Keratinocyte (primary cell): ENCODE measurements around the gene FAM53A. TPM values are rescaled to one million over a fixed set of nuclear protein-coding genes. Genes with fewer than 3 reads are reported as not detected.

ENCODE experiments used
- DNase-seq: peaks from one replicate; pipeline ENCODE4 v3.0.0-alpha.2; 2011; ENCODE audit warnings: low read depth, missing footprints, low spot score
- FAIRE-seq: peaks from 2 replicates; lab custom pipeline; 2011; peaks lifted over from hg19 to GRCh38; lab: Jason Lieb, UNC
- H2AFZ ChIP-seq: 2 replicates; pipeline ENCODE4 v1.6.0; 2012; ENCODE audit warnings: low read length, control low read depth, inconsistent platforms; ENCODE audit not compliant: control insufficient read depth
- H3K27ac ChIP-seq: 2 replicates; pipeline ENCODE4 v1.5.1; 2011; ENCODE audit warnings: low read length; ENCODE audit not compliant: control insufficient read depth, insufficient read depth
- H3K27me3 ChIP-seq: 3 replicates; pipeline ENCODE4 v1.6.0; 2011; ENCODE audit warnings: low read length; ENCODE audit not compliant: control insufficient read depth, insufficient read depth; ENCODE audit errors: extremely low read depth
- H3K36me3 ChIP-seq, 2 experiments: 2 replicates in 1 of 2; 3 replicates in 1 of 2; pipeline ENCODE4 v1.5.1; 2011; ENCODE audit warnings: low read length in 2 of 2, mild to moderate bottlenecking in 1 of 2; ENCODE audit not compliant: control insufficient read depth in 2 of 2, insufficient read depth in 2 of 2; ENCODE audit errors: extremely low read depth in 1 of 2
- H3K4me1 ChIP-seq: 3 replicates; pipeline ENCODE4 v1.5.1; 2011; ENCODE audit warnings: low read length; ENCODE audit not compliant: control insufficient read depth, insufficient read depth; ENCODE audit errors: extremely low read depth
- H3K4me2 ChIP-seq: 3 replicates; pipeline ENCODE4 v1.6.0; 2011; ENCODE audit warnings: low read depth, low read length; ENCODE audit not compliant: control insufficient read depth, insufficient read depth; ENCODE audit errors: extremely low read depth
- H3K4me3 ChIP-seq, 3 experiments: fragments of 200-600 bp in 1 of 3; sonication (generic) in 1 of 3; 2 replicates in 2 of 3; 3 replicates in 1 of 3; pipeline ENCODE4 v1.5.1; 2011 to 2016; ENCODE audit warnings: low read length in 3 of 3, mild to moderate bottlenecking in 3 of 3, control low read depth in 2 of 3, inconsistent platforms in 1 of 3, low read depth in 1 of 3, mixed read lengths in 1 of 3, mixed run types in 1 of 3, moderate library complexity in 1 of 3; ENCODE audit not compliant: control insufficient read depth in 2 of 3, insufficient read depth in 2 of 3; ENCODE audit errors: extremely low read depth in 1 of 3
- H3K79me2 ChIP-seq: 2 replicates; pipeline ENCODE4 v1.6.0; 2012; ENCODE audit warnings: low read length; ENCODE audit not compliant: control insufficient read depth, insufficient read depth
- H3K9ac ChIP-seq: 3 replicates; pipeline ENCODE4 v1.6.0; 2011; ENCODE audit warnings: low read length; ENCODE audit not compliant: control insufficient read depth, insufficient read depth; ENCODE audit errors: extremely low read depth
- H3K9me1 ChIP-seq: 3 replicates; pipeline ENCODE4 v1.6.0; 2011; ENCODE audit warnings: low read length; ENCODE audit not compliant: control insufficient read depth, insufficient read depth; ENCODE audit errors: extremely low read depth
- H3K9me3 ChIP-seq: 2 replicates; pipeline ENCODE4 v1.5.1; 2012; ENCODE audit warnings: low read depth, low read length; ENCODE audit not compliant: control insufficient read depth
- H4K20me1 ChIP-seq: 3 replicates; pipeline ENCODE4 v1.6.0; 2011; ENCODE audit warnings: low read length; ENCODE audit not compliant: control insufficient read depth, insufficient read depth; ENCODE audit errors: extremely low read depth
- CTCF ChIP-seq, 3 experiments: IDR thresholded peaks in 1 of 3; conservative IDR thresholded peaks in 1 of 3; optimal IDR thresholded peaks in 1 of 3; 2 replicates in 2 of 3; 3 replicates in 1 of 3; pipeline versions ENCODE3 to v1.5.1; 2011; ENCODE audit warnings: low read length in 3 of 3, mild to moderate bottlenecking in 3 of 3, moderate library complexity in 2 of 3, control low read depth in 1 of 3, inconsistent platforms in 1 of 3; ENCODE audit not compliant: insufficient read depth in 2 of 3; ENCODE audit errors: extremely low read depth in 1 of 3
- EZH2 ChIP-seq: IDR thresholded peaks from one replicate; pipeline ENCODE4 v1.6.1; 2012; ENCODE audit warnings: inconsistent platforms, mild to moderate bottlenecking, low read length, moderate library complexity
- dilution Hi-C: fragments of 300-500 bp; cut with MboI; formaldehyde crosslinking; loops from one replicate; pipeline ENCODE4 v1.7.0; 2020; ENCODE audit warnings: low sequenced_read_pairs; ENCODE audit not compliant: extremely low pct_ligation_motif_present
- polyA plus RNA-seq, 5 experiments: library from polyadenylated mRNA; depleted of rRNA in 3 of 5; stranded (reverse) in 3 of 5; stranded (forward) in 1 of 5; unstranded in 1 of 5; fragments of >200 nt; gene quantifications; 1 replicate in 1 of 5; 2 replicates in 3 of 5; 3 replicates in 1 of 5; pipeline versions ENCODE4 v1.2.1 to v1.2.3, GENCODE V29; 2011 to 2012; ENCODE audit warnings: missing spikeins in 2 of 5, low read depth in 1 of 5, low replicate concordance in 1 of 5

FAM53A gene
- polyA plus RNA-seq, 1 donor (not counting 4 experiments of a cell fraction or from before 2014, with no cell fraction given): 0.50 TPM

- H3K27ac ChIP-seq: no peak overlapping the region
- no peak overlapping the region for H2AFZ ChIP-seq
- no peaks in the 10 kb centered on the region for H3K9me1 ChIP-seq
- no peak overlapping the region for H3K4me2 ChIP-seq
- no peaks in the 10 kb centered on the region for H4K20me1 ChIP-seq
- DNase-seq: no peak
- peaks cover 26% of the 10 kb centered on the region for H3K27me3 ChIP-seq
- TF ChIP-seq EZH2 (no peak), CTCF (optimal IDR thresholded peaks at IDR 0.05 in 1 of 3, IDR thresholded peaks at IDR 0.05 in 1 of 3, conservative IDR thresholded peaks at IDR 0.05 in 1 of 3; ENCODE audit: extremely low read depth in 1 of 3, insufficient read depth in 2 of 3, low read length in 3 of 3) (no peak)
- H3K4me1 ChIP-seq: no peaks in the 10 kb centered on the region
- no peak overlapping the region for H3K9ac ChIP-seq
- no peaks in the 10 kb centered on the region for H3K79me2 ChIP-seq
- FAIRE-seq: no peak
- peaks cover under 1% of the 10 kb centered on the region for H3K9me3 ChIP-seq
- H3K36me3 ChIP-seq: no peaks in the 10 kb centered on the region
- dilution Hi-C loops: no loop called here
- H3K4me3 ChIP-seq: no peak overlapping the region
Measured at GRCh38 chr4:1596393-1596792, 87.7 kb downstream of the FAM53A start.

- H3K27ac ChIP-seq: no peak overlapping the region
- H3K4me2 ChIP-seq: no peak overlapping the region
- no peaks in the 10 kb centered on the region for H3K79me2 ChIP-seq
- no peak for TF ChIP-seq EZH2
- no peak for TF ChIP-seq CTCF (optimal IDR thresholded peaks at IDR 0.05 in 1 of 3, IDR thresholded peaks at IDR 0.05 in 1 of 3, conservative IDR thresholded peaks at IDR 0.05 in 1 of 3; ENCODE audit: extremely low read depth in 1 of 3, insufficient read depth in 2 of 3, low read length in 3 of 3)
- H3K4me3 ChIP-seq: no peak overlapping the region
- peaks cover 5% of the 10 kb centered on the region for H3K9me3 ChIP-seq
- no peaks in the 10 kb centered on the region for H4K20me1 ChIP-seq
- no peaks in the 10 kb centered on the region for H3K36me3 ChIP-seq
- H3K4me1 ChIP-seq: no peaks in the 10 kb centered on the region
- peaks cover 26% of the 10 kb centered on the region for H3K27me3 ChIP-seq
- DNase-seq: no peak
- H2AFZ ChIP-seq: no peak overlapping the region
- H3K9me1 ChIP-seq: no peaks in the 10 kb centered on the region
- dilution Hi-C loops: no loop called here
- H3K9ac ChIP-seq: no peak overlapping the region
- no peak for FAIRE-seq
Measured at GRCh38 chr4:1595789-1596325, 88.3 kb downstream of the FAM53A start.
